Cortex of kidney (tissue), 1 donor: ENCODE data around the gene VAV2.

Experiments used
- DNase-seq: peaks from one replicate; lab custom pipeline; 2025; lab: John Stamatoyannopoulos, UW

The VAV2 gene

DNA sequence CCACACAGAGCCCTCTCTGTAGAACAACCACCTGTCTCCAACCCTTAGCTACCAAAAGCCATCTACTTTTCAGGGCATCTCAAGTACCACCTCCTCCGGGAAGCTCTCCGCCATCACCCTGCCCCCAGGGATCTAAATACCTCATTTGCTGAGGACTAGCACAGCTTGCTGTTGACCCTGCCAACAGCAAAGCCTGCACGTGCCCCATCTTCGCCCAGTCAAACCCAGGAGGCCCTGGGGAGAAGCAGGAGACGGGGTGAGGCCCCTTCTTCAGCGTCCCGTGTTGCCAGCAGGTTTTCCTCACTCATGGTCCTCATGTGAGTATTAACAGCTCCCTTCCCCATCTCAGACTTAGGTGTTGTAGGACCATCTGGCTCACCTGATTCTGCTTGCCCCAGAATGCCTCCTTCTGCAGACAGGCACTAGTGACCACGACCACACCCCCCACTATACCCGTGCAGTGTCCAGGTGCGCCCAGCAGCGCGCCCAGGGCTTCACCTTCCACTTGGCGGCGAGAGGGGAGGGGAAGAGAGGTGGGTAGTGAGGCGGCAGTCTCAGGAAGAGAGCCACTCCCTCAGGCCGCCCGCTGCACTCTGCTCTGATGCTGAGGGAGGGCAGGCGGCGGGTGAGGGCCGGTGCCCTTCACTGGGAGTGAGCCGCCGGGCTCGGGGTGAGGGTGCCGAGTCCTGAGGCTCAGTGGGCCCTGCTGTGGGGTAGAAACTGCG, 11.1 kb downstream of the VAV2 start:
- no peak for DNase-seq

DNA sequence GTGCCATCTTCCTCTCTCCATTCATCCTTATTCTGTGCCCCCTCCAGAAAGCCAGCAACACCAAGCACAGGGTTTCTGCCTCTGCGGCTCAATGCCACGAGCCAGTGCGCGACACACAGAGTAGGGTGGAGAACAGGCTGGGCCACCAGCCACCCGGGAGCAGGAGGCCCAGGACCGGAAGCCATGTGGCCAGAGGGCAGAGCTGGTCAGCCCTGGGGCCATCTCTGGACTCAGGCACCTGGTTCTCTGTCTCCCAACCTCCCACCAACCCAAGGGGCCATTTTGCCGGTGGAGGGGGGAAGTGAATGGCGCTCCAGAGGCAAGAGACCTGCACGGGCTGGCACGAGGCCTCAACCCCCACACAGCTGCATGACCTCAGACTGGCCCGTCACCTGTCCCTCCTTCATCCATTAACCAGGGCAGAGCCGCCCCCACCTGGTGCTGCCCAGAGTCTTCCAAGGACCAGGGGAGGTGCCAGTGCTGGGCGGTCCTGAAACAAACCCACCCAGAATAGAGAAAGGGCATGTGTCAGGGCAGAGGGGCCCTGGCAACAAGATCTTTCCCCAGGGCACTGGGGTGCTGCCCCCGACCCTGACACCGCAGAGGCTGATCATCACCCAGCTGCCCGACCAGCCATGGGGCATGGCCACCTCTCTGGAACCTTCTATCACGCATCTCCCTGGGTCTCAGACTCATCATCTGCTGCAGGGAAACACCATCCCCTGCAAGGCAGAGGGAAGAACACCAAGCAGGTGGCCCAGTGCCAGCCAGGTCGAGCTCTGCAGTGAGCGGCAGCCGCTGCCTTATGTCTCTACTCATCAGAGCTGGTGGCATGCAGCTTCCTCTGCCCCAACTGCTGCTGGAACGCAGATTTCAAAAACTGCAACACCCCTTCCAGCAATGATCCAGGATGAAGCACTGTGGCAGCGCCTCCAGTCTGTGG, 11.9 kb downstream of the VAV2 start:
- DNase-seq: no peak

DNA sequence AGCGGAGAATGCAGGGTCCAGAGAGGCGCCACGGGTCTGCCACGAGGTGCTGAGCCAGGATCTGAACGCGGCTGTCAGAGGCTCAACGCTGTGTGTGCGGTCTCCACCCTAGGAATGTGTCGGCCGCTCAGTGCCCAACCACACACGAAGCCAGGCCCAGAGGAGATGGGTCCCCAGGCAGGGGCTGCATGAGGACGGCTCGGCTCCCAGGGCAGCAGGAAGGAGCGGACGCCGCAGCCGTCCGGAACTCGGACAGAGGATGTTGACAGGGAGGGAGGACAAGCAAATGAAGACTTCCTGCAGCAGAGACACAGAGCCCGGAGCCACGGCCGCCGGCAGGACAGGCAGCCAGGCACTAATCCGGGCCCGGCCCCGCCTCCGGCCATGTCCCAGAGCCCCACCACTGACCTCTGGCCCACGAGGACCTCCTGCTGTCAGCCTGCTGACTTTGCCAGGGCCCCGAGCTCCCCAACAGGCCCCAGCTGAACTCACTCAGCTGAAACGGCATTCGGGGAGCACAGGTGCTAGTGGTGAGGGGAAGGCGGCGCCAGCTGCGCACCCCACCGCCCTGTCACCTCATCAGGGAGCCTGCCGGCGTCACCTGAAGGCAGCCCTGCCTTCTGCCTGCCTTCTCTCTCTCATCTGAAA, 12.7 kb downstream of the VAV2 start:
- DNase-seq: no peak

DNA sequence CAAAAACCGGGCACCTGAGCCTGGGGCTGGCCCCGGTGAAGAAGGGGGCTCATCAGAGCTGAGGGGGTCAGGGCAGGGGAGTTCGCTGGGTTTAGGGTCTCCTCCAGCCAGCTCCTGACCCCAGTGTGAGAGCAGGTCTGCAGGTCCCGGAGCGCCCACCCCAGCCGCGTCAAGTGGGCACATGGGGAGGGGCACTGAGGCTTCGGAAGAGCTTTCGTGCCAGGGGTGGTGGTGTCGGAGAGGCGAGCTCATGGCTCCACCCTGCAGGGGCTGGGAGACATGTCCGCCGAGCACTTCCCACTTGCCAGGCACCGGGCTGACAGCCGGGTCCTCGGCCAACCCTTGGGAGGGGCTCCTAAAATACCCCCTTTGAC, 13.2 kb downstream of the VAV2 start:
- DNase-seq: no peak

DNA sequence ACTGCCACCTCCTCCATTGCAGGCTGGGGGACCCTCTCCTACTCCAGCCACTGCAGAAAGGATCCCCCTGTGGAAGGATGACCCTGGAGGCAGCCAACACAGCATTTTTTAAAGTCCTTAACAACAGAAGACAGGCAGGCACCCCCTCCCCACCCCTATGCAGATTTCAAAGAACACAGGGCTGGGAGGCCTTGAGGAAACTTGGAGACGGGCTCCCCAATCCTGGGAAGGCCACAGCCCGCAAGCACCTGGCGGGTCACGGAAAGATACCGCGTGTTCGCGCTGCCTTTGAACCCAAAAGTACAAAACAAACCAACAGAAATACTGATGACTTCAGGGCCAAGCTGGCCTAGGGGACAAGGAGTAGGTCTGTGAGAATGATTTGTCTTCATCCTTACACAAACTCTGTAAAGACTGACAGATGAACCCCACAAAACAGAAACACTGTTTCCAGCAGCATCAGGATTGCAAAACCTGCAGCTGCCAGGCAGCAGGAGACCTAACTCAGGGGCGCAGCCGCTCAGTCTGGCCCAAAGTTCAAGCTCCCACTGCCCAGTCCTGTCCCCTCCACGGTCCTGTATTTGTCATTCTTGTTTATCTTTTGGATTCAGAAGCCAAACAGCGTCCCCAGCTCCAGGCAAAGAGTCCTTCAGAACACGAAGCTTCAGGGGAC, 13.8 kb downstream of the VAV2 start:
- no peak for DNase-seq

DNA sequence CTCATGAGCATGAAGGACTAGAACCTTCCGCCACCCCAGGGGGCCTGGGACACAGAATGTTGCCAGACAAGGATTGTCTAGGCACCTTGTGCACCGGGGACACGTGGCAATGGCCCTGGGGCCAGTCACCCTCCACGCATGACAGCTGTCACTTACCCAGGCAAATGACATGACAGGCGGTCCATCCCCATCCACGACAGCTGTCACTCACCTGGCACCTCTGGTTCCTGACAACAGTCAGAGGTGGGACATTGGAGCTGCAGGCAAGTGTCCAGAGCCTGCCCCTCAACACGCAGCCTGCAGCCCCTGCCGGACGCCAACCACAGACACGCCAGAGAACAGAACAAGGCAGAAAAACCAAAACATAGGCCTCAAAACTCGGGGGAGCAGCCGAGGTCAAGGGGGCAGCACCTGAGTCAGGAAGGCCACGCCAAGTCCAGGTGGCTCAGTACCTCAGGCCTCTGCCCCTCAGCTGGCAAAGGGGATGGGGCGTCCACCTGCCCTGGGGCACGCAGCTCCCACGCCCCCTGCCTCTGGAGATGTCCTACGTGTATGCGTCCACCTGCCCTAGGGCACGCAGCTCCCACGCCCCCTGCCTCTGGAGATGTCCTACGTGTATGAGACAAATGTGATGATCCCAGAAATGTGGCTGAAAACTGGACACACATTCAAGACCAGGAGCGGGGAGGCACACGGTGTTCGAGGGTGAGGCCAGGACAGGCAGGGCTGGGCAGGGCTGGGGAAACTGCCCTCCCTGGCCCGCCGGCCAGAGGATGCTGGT, 14.5 kb downstream of the VAV2 start:
- no peak for DNase-seq

DNA sequence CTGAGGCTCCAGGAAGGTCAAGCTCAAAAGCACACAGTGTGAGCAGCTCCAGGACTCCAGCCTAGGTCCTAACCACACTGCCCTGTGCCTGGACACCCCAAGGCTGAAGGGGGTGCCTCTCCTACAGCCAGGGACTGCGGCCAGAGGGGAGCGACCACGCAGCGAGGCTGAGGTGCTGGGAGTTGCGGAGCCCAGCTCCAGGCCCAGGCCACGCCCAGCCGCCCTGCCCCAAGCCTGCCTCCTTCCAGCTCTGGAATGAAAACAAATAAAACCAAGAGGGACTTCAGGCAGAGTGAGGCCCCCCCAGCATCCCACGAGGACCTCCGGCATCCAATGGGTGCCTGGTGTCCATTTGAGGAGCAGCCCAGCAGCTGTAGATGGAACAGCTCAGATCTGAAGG, 15.2 kb downstream of the VAV2 start:
- DNase-seq: no peak

DNA sequence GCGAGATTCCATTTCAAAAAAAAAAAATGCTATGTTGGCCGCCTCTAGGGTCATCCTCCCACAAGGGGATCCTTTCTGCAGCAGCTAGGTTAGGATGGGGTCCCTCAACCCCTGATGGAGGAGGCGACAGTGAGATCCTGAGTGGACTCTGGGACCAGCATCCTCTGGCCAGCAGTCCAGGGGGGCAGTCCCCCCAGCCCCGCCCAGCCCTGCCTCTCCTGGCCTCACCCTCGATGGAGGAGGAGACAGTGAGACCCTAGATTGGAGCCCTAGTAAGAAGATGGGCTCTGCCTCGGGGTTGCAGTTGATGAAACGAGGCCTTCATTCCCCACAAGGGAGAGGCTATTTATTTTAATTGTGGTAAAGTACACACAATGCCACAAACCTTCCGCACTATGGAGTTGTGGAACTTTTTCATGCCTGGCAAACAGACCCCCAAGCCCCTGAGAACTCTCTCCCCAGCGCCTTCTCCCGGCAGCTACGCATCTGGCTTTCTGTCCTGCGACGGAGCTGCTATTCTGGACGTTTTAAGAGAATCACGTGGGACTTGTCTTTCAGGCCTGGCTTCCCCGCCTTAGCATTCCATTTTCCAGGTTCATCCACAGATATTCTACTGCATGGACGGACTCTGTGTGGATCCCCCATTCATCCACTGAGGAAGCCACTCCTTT, 15.8 kb downstream of the VAV2 start:
- no peak for DNase-seq

DNA sequence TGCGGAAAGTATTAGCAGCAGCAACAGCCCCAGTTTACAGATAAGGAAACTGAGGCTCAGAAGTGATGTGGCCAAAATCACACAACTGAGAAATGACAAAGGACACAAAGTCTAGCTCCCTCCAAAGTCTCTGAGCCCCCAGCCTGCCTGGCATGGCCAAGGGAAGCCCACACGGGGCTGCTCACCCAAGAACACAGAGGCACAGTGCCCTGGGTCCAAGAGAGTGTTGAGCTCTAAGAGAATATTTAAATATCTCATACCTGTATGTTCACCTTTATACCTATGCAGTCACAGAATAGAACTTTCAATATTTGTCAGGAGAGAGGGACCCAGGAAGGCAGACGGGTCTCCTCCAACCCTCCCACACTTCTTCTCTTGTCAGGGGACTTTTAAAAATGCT, 16.6 kb downstream of the VAV2 start:
- DNase-seq: no peak

DNA sequence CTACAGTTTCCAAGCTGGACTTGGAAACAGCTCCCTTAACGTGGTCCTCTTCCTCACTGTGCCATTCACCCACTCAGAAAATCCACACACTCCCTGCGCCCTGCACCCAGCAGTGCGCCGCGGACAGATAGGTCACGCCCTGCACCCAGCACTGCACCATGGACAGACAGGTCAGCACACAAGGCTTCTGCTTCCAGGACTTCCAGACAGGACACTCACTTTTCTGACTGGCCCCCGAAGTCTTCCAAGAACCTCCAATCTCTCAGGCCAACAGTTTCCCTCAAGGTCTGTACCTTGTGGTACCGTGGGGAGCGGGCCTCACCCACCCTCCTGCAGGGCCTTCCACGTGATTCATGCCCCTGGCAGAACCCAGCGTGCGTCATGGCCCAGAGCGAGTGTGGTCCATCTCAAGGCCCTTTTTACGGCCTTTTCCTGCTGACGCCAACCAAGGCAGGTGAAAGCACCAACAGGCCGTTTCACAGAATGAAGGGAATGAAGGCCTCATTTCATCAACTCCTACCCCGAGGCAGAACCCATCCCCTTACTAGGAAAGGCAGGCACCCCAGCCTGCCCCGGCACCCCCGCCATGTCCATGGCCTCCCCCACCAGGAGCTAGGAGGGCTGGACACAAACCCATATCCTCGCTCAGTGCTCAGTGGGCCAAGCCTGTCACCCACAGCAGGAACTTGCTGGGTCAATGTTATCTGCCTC, 17.3 kb downstream of the VAV2 start:
- DNase-seq: no peak

DNA sequence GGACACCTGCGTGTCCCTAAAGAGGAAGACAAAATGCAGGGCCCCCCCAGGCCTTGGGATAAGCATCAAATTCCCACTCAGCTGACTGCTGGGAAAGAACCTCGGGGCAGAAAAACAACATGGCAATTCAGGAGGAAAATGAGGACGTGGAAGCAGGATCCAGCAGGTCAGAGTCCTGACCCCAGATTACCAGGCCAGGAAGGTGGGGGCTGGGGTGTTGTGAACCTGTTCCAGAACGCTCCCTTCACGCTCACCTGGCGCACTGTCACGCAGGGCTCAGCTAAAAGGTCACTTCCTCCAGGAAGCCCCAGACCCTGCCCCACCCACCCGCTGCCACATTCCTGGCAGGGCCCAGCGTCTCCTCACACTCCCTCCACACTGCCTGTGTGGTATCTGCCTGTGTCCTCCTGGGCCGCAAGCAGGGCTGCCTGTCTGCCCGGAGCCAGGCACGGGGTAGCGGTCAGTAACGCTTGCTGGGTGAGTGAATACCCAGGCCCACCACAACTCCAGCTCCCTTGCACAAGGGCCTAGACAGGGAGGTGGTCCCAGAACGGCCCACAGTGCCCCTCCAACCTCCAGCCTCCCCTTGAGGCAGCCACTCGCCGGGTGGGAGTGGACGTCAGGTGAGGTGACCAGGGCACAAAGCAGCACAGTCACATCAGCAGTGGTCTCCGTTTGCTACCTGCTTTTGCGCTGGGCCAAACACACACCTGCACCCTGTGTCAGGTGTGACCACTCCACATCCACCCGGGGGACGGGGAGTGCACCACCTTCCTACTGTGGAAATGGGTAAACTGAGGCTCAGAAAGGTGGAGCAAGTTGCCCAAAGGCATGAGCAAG, 18.1 kb downstream of the VAV2 start:
- no peak for DNase-seq

DNA sequence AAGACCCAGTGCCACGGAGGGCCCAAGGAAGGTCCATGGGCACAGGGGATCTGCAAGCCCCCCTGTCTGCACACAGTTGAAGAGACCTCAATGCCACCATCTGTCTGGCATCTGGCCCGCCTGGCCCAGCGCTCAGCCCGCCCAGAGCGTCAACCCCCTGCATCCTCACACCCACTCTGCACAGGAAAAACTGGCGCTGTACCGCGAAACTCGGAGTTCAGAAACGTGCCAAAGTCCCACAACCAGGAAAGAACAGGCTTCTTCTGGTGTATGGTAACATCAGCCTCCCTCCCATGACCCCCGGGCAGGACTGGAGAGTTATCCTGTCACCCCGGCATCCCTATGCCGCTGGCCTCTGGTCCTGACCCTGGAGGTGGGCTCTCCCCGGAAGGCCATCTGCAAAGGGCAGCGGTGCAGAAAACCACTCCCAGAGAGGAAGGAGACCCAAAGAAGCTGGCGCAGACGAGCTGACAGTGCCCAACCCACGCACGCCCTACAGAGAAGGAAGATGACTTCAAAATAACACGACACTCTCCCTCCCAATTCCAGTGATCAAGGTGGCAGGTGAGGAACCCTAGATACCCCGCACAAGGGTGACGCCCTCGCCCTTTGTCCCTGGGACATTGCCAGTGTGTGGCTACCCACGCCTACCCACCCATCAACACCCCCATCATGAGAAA, 18.9 kb downstream of the VAV2 start:
- DNase-seq: no peak

DNA sequence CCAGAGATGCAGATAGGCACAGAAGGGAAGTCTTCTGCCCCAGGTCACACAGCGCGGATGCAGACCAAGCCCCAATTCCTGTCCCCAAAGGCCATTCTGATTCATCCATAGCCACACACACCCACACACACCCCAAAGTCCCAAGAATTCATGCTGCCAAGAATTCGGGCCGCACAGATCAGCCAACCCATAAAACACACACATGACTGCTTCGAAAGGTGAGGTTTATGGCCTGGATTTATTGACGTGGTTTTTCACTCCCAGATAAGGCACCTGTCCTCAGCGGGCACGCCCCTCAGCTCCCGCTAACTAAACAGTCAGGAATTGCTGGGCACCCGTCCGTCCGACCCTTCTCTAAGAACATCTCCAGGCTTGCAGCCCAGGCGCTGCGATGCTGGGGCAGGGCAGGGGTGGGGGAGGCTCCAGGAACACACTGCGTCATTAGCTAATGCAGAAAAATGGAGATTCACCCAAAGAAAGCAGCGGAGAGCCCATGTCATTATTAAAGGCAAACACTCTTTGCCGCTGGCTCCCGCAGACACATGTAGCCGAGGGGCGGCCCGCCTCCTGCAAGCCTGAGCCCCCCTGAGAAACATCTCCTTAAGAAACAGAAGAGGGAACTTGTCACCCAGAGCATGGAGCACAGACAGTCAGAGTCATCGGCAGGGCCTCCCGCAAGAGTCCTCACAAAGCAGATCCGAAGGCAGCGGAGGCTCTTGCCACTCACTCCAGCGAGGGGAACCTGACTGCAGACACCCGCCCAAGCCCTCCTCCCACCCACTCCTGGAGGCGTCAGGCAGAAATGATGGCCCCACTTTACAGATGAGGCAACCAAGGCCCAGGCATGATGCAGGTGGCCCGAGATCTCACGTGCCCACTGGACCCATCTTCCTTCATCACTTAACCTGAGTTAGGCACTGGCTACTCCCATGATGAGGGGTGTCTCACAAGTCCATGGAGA, 19.9 kb downstream of the VAV2 start:
- DNase-seq: no peak

DNA sequence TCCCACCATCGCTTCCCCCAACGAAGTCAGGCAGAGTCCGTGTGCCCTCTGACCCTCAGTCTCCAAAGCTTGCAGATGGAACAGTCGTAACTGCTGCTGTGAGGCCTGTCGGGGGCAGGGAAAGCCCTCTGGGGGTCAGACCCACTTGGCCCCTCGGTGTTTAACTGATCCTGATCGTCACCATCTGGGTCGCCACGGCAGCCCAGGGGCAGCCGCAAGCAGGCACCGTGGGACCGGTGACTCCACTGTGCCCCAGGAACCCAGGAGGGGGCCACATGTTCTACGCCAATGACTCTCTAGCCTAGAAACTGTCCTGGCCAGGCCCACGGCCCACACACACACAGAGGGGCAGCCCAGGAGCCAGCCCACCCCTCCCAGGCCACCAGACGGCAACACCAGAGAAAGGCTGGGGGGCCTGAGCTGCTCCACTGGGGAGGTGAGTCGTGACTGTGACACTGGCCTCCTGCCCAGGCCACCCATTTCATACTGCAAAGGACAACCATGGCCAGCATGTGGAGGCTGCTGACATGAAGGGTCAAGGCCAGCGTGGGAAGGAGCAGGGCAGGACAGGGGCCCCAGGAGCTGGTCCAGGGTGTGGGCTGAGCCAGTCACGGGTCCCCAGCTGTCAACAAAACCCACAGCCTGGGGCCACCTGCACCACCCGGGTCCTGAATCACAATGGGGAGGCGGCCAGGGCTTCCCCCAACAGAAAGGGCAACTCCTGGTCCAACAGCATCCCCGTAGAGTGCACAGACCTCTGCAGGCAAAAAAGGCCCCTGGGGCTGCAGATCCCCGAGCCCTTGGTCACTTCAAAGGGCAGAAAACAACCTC, 20.8 kb downstream of the VAV2 start:
- DNase-seq: no peak

DNA sequence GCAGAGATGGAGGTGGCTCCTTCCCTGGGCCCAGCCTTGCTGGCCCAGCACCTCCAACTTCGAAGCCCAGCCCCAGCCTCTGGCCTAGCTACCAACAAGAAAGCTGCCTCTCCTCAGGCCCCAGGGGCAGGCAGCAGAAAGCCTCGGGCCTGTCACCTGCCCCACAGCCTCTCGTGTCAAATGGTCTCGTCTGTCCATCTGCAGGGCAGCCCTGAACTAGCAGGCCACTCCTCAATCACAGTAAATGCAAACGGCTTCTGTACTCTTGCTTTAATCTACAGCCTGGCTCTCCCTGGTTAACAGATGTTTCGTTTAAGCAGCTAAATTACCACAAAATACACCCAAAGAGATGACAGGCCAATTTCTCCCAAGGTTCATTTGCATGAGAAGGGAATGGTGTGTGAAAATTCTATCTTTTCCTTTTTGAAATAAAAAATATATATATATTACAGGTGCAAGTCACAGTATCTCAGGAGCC, 21.5 kb downstream of the VAV2 start:
- DNase-seq: no peak
